ENCODE data around the gene COL21A1.

COL21A1 gene

DNA sequence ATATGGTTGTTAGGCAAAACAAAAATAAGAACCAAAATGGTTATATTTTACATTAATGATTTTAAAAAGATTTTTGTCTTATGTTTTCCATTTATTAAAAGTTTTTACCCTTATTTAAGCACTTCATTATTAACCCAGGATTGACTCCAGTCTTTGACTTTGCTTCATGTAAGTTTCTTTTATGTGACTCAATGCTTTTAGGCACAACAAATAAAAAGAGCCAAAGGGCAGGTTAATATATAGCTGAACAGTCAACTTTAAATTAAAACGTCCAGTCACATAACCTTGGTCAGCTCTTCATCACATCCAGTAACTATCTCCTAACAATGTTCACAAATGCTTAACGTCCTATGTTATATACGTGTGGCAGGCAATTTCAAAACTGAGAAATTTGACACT is 32.7 kb downstream of the COL21A1 start:
- no peak overlapping the region for H3K9ac ChIP-seq (ENCODE audit: low read length)
- H3K27me3 ChIP-seq (ENCODE audit: control insufficient read depth, insufficient read depth, low read length): no peaks in the 10 kb centered on the region
- H3K4me1 ChIP-seq (ENCODE audit: control insufficient read depth, insufficient read depth, low read length): no peaks in the 10 kb centered on the region
- no peak overlapping the region for H3K4me3 ChIP-seq (ENCODE audit: low read length)
- no peaks in the 10 kb centered on the region for H3K36me3 ChIP-seq (ENCODE audit: control insufficient read depth, insufficient read depth, low read length)
- H3K9me3 ChIP-seq (ENCODE audit: control insufficient read depth, low read length): no peaks in the 10 kb centered on the region

DNA sequence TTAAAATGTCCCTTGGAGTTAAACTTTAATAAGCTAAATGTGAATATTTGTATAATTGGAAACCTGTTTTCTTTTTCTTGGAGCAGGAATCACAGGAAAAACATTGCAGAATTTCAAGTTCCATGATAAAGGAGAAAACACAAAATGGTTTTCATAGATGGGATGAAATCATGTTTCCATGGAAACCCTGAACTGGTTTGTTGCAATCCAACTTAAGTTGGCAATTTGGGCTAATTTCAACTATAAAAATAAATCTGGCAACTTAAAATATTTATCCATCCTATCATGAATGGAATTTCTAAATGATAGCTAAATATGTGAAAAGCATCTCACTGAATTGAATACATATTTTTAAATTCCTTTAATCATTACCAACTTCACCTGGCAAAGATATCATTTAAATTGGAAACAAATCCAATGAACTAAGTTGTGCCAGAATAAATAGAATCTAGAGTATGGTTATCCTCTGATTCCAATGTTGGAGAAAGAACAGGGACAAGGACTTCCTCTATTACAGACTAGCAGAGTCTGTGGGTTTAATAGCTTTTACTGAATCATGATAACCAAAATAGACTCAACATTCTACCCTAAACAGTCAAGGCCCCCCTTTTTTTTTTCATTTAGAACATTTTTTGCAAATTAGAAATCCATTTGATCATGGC is 33.2 kb downstream of the COL21A1 start:
- no peaks in the 10 kb centered on the region for H3K4me1 ChIP-seq (ENCODE audit: control insufficient read depth, insufficient read depth, low read length)

DNA sequence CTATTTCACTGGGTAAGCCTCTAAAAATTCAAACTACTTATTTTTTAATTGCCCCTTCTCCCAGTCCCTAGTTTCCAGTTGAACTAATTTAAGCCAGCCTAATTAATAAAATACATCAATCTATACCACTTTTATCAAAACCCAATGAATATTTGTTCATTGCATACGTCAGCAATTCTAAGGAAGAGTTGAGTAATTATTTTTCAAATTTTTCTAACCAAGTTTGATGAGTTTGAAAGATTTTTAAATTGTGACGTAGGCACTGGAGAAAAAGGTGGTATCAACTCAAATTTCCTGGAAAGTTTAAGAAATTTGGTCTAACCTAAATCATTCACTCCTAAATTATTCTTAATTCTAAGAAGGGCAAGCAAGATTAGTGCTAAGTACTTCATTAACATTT is 35.7 kb downstream of the COL21A1 start:
- no peaks in the 10 kb centered on the region for H3K36me3 ChIP-seq (ENCODE audit: control insufficient read depth, insufficient read depth, low read length)
- H3K4me3 ChIP-seq (ENCODE audit: low read length): no peak overlapping the region
- no peak overlapping the region for H3K9ac ChIP-seq (ENCODE audit: low read length)
- H3K4me1 ChIP-seq (ENCODE audit: control insufficient read depth, insufficient read depth, low read length): no peaks in the 10 kb centered on the region
- no peaks in the 10 kb centered on the region for H3K27me3 ChIP-seq (ENCODE audit: control insufficient read depth, insufficient read depth, low read length)
- no peaks in the 10 kb centered on the region for H3K9me3 ChIP-seq (ENCODE audit: control insufficient read depth, low read length)

More for the DNA sequence above, 33.2 kb downstream of the COL21A1 start:
- Histone ChIP-seq H3K9ac (ENCODE audit: low read length) (no peak overlapping the region), H3K27me3 (ENCODE audit: control insufficient read depth, insufficient read depth, low read length) (no peaks in the 10 kb centered on the region), H3K9me3 (ENCODE audit: control insufficient read depth, low read length) (no peaks in the 10 kb centered on the region), H3K36me3 (ENCODE audit: control insufficient read depth, insufficient read depth, low read length) (no peaks in the 10 kb centered on the region), H3K4me3 (ENCODE audit: low read length) (no peak overlapping the region)

DNA sequence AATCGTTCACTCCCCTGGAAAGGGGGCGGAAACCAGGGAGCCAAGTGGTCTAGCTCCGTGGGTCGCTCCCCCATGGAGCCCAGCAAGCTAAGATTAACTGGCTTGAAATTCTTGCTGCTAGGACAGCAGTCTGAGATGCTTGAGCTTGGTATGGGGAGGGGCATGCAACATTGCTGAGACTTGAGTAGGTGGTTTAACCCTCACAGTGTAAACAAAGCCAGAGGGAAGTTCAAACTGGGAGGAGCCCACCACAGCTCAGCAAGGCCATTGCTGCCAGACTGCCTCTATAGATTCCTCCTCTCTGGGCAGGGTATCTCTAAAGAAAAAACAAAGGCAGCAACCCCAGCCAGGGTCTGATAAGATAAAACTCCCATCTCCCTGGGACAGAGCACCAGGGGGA is 43.2 kb downstream of the COL21A1 start:
- H3K9ac ChIP-seq (ENCODE audit: low read length): no peak overlapping the region
- no peaks in the 10 kb centered on the region for H3K36me3 ChIP-seq (ENCODE audit: control insufficient read depth, insufficient read depth, low read length)
- no peaks in the 10 kb centered on the region for H3K4me1 ChIP-seq (ENCODE audit: control insufficient read depth, insufficient read depth, low read length)
- no peak overlapping the region for H3K4me3 ChIP-seq (ENCODE audit: low read length)
- no peaks in the 10 kb centered on the region for H3K9me3 ChIP-seq (ENCODE audit: control insufficient read depth, low read length)
- H3K27me3 ChIP-seq (ENCODE audit: control insufficient read depth, insufficient read depth, low read length): no peaks in the 10 kb centered on the region

DNA sequence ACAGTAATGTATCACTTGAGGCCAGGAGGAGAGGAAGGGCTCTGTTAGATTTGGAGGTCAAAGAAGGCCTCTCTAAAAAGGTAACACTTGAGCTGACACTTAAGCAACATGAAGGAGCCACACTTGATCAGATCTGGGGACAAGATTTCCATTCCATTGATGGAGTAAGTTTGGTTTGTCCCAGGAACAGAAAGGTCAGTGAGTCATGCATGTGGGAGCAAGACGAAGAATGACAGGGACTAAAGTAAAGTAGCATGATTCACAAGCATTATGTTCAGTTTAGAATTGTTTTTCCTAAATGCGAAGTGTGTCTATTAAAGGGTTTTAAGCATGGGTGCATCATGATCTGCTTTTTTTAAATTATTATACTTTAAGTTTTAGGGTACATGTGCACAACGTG is 47.4 kb downstream of the COL21A1 start:
- no peaks in the 10 kb centered on the region for H3K36me3 ChIP-seq (ENCODE audit: control insufficient read depth, insufficient read depth, low read length)
- no peak overlapping the region for H3K4me3 ChIP-seq (ENCODE audit: low read length)
- no peaks in the 10 kb centered on the region for H3K27me3 ChIP-seq (ENCODE audit: control insufficient read depth, insufficient read depth, low read length)
- H3K9ac ChIP-seq (ENCODE audit: low read length): no peak overlapping the region
- no peaks in the 10 kb centered on the region for H3K4me1 ChIP-seq (ENCODE audit: control insufficient read depth, insufficient read depth, low read length)
- H3K9me3 ChIP-seq (ENCODE audit: control insufficient read depth, low read length): no peaks in the 10 kb centered on the region

DNA sequence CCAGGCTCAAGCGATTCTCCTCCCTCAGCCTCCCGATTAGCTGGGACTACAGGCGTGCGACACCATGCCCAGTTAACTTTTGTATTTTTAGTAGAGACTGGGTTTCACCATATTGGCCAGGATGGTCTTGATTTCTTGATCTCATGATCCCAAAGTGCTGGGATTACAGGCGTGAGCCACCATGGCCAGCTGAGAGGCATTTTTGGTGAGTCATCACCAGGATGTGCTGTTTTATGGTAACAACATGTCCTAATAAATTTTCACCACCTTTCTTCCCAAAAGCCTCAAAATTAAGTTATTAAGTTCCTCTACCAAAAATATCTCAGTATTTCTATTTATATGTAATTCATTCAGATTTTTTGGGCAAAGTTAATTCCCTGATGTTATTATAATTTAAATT is 53.5 kb downstream of the COL21A1 start:
- Histone ChIP-seq H3K4me3 (ENCODE audit: low read length) (no peak overlapping the region), H3K9me3 (ENCODE audit: control insufficient read depth, low read length) (no peaks in the 10 kb centered on the region), H3K27me3 (ENCODE audit: control insufficient read depth, insufficient read depth, low read length) (no peaks in the 10 kb centered on the region), H3K4me1 (ENCODE audit: control insufficient read depth, insufficient read depth, low read length) (no peaks in the 10 kb centered on the region), H3K36me3 (ENCODE audit: control insufficient read depth, insufficient read depth, low read length) (no peaks in the 10 kb centered on the region), H3K9ac (ENCODE audit: low read length) (no peak overlapping the region)

DNA sequence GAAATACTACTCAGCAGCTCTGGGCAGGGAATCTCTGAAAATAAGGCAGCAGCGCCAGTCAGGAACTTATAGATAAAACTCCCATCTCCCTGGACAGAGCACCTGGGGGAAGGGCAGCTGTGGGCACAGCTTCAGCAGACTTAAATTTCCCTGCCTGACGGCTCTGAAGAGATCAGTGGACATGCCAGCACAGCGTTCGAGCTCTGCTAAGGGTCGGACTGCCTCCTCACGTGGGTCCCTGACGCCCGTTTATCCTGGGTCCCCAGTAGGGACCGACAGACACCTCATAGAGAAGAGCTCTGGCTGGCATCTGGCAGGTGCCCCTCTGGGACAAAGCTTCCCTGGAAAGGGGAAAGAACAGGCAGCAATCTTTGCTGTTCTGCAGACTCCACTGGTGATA is 59.0 kb downstream of the COL21A1 start:
- Histone ChIP-seq H3K4me1 (ENCODE audit: control insufficient read depth, insufficient read depth, low read length) (no peaks in the 10 kb centered on the region), H3K9me3 (ENCODE audit: control insufficient read depth, low read length) (no peaks in the 10 kb centered on the region), H3K36me3 (ENCODE audit: control insufficient read depth, insufficient read depth, low read length) (no peaks in the 10 kb centered on the region), H3K27me3 (ENCODE audit: control insufficient read depth, insufficient read depth, low read length) (no peaks in the 10 kb centered on the region), H3K4me3 (ENCODE audit: low read length) (no peak overlapping the region), H3K9ac (ENCODE audit: low read length) (no peak overlapping the region)

DNA sequence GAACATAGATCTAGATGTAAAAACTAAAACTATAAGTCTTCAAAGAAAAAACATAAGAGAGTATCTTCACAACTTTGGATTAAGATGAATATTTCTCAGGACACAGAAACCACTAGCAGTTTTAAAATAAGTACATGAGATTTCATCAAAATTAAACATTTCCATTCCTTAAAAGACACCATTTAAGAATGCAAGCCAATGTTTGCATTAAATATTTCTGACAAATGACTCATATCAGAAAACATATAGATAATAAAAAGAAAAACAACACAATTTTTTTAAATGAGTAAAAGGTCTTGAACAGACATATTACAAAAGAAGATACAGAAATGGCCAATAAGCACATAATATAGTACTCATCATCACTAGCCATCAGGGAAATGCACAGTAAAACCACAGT is 59.7 kb downstream of the COL21A1 start:
- Histone ChIP-seq H3K4me3 (ENCODE audit: low read length) (no peak overlapping the region), H3K27me3 (ENCODE audit: control insufficient read depth, insufficient read depth, low read length) (no peaks in the 10 kb centered on the region), H3K9me3 (ENCODE audit: control insufficient read depth, low read length) (no peaks in the 10 kb centered on the region), H3K9ac (ENCODE audit: low read length) (no peak overlapping the region), H3K36me3 (ENCODE audit: control insufficient read depth, insufficient read depth, low read length) (no peaks in the 10 kb centered on the region), H3K4me1 (ENCODE audit: control insufficient read depth, insufficient read depth, low read length) (no peaks in the 10 kb centered on the region)

DNA sequence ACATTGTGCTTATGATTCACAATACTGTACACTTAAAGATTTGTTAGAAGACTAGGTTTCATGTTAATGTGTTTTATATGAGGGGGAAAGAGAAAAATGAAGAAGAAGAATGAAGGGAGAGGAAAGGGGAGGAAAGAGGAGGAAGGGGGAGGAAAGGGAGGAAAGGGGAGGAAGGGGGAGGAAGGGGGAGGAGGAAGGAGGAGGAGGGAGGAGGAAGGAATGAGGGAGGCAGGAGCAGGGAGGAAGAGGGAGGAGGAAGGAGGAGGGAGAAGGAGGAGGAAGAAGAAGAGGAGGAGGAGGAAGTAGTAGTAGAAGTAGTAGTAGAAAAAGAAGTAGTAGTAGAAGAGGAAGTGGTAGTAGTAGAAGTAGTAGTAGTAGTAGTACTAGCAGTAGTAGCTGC is 70.6 kb downstream of the COL21A1 start:
- Histone ChIP-seq H3K36me3 (ENCODE audit: control insufficient read depth, insufficient read depth, low read length) (no peaks in the 10 kb centered on the region), H3K27me3 (ENCODE audit: control insufficient read depth, insufficient read depth, low read length) (no peaks in the 10 kb centered on the region), H3K9ac (ENCODE audit: low read length) (no peak overlapping the region), H3K4me3 (ENCODE audit: low read length) (no peak overlapping the region), H3K9me3 (ENCODE audit: control insufficient read depth, low read length) (no peaks in the 10 kb centered on the region), H3K4me1 (ENCODE audit: control insufficient read depth, insufficient read depth, low read length) (no peaks in the 10 kb centered on the region)

DNA sequence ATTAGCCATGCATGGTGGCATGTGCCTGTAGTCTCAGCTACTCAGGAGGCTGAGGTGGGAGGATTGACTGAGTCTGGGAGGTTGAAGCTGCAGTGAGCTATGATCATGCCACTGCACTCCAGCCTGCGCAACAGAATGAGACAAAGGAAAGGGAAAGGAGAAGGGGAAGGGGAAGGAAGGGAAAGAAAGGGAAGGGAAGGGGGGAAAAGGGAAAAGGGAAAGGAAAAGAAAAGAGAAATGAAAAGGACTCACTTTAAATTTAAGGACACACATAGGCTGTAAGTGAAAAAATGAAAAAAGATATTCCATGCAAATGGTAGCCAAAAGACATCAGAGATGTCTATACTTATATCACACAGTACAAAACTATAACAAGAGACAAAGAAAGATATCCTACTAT is 74.2 kb downstream of the COL21A1 start:
- no peaks in the 10 kb centered on the region for H3K36me3 ChIP-seq (ENCODE audit: control insufficient read depth, insufficient read depth, low read length)
- H3K9me3 ChIP-seq (ENCODE audit: control insufficient read depth, low read length): no peaks in the 10 kb centered on the region
- H3K4me1 ChIP-seq (ENCODE audit: control insufficient read depth, insufficient read depth, low read length): no peaks in the 10 kb centered on the region
- H3K27me3 ChIP-seq (ENCODE audit: control insufficient read depth, insufficient read depth, low read length): no peaks in the 10 kb centered on the region
- H3K4me3 ChIP-seq (ENCODE audit: low read length): no peak overlapping the region
- no peak overlapping the region for H3K9ac ChIP-seq (ENCODE audit: low read length)

DNA sequence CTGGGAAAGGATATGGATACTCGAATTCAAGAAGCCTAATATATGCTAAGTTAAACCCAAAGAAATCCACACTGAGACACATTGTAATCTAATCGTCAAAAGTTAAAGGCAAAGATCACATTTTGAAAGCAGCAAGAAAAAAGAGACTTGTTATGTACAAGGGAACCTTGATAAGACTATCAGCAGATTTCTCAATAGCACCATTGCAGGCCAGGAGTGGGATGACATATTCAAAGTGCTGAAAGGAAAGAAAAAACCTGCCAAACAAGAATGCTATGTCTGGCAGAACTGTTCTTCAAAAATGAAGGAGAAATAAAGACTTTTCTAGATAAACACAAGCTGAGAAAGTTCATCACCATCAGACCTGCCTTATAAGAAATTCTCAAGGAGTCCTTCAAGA is 75.2 kb downstream of the COL21A1 start:
- no peaks in the 10 kb centered on the region for H3K9me3 ChIP-seq (ENCODE audit: control insufficient read depth, low read length)
- H3K4me3 ChIP-seq (ENCODE audit: low read length): no peak overlapping the region
- H3K27me3 ChIP-seq (ENCODE audit: control insufficient read depth, insufficient read depth, low read length): no peaks in the 10 kb centered on the region
- no peak overlapping the region for H3K9ac ChIP-seq (ENCODE audit: low read length)
- no peaks in the 10 kb centered on the region for H3K36me3 ChIP-seq (ENCODE audit: control insufficient read depth, insufficient read depth, low read length)
- H3K4me1 ChIP-seq (ENCODE audit: control insufficient read depth, insufficient read depth, low read length): no peaks in the 10 kb centered on the region

DNA sequence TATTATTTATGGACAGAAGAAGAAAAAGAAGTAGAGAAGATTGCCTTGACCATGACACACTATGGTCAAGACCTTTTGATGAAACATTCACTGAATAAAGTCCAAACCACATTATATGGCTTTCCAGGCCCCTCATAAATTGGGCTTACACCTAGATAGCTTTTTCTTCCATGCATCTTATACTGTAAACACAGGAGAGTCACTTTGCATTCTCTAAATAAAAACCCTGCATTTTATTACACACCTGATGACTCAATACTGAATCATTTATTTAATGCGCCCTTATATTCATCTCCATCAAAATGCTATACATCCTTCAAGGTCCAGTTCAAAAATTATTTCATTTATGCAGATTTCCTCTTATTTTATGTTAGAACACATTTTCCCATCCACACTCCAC is 78.0 kb downstream of the COL21A1 start:
- no peaks in the 10 kb centered on the region for H3K9me3 ChIP-seq (ENCODE audit: control insufficient read depth, low read length)

DNA sequence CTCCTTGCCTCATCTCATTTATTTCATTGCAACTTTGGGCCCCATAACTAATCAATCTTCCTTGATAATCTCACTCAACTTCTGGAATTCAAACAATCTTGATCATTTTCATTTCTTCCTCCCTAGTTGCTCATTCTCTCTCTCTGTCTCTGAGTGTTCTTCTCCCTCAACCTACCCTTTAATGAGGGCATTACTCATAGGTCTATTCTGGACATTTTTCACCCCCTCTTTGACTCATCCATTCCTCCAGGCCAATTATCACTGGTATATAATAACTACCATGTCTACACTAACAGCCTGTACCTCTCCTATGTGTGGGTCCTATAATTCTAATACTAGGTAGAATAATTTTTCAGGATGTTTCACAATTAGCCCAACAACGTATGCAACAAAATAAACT is 78.8 kb downstream of the COL21A1 start:
- Histone ChIP-seq H3K4me3 (ENCODE audit: low read length) (no peak overlapping the region), H3K27me3 (ENCODE audit: control insufficient read depth, insufficient read depth, low read length) (no peaks in the 10 kb centered on the region), H3K9ac (ENCODE audit: low read length) (no peak overlapping the region), H3K9me3 (ENCODE audit: control insufficient read depth, low read length) (no peaks in the 10 kb centered on the region), H3K36me3 (ENCODE audit: control insufficient read depth, insufficient read depth, low read length) (no peaks in the 10 kb centered on the region), H3K4me1 (ENCODE audit: control insufficient read depth, insufficient read depth, low read length) (no peaks in the 10 kb centered on the region)

More for the DNA sequence above, 78.0 kb downstream of the COL21A1 start:
- Histone ChIP-seq H3K27me3 (ENCODE audit: control insufficient read depth, insufficient read depth, low read length) (no peaks in the 10 kb centered on the region), H3K36me3 (ENCODE audit: control insufficient read depth, insufficient read depth, low read length) (no peaks in the 10 kb centered on the region), H3K9ac (ENCODE audit: low read length) (no peak overlapping the region), H3K4me1 (ENCODE audit: control insufficient read depth, insufficient read depth, low read length) (no peaks in the 10 kb centered on the region), H3K4me3 (ENCODE audit: low read length) (no peak overlapping the region)
